ENCODE data around the gene CLN6.

The CLN6 gene

DNA sequence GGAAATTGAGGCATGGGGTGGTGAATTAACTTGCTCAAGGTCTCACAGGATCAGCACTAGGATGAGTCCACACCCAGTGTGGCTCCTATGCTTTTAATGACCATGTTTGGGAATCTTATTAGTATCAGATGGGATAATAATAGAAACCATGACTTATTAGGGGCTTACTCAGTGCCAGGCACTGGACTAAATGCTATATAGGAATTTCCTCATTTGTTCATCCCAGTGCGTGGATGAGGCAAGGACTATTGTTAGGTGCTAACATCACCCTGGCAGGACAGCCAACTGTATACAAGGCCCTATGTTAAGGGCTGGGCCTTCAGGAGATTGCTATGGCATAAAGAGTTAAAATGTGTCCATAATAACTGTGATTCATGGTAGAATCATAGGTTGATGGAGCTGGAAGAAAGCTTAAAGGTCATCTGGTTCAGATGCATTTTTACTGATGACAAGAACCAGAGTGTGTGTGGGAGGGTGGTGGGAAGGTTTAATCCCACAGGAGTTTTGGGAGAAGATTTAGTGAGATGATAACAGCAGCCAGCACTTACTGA lies 43.3 kb upstream of the CLN6 start:
- TF ChIP-seq, protein P1, sequence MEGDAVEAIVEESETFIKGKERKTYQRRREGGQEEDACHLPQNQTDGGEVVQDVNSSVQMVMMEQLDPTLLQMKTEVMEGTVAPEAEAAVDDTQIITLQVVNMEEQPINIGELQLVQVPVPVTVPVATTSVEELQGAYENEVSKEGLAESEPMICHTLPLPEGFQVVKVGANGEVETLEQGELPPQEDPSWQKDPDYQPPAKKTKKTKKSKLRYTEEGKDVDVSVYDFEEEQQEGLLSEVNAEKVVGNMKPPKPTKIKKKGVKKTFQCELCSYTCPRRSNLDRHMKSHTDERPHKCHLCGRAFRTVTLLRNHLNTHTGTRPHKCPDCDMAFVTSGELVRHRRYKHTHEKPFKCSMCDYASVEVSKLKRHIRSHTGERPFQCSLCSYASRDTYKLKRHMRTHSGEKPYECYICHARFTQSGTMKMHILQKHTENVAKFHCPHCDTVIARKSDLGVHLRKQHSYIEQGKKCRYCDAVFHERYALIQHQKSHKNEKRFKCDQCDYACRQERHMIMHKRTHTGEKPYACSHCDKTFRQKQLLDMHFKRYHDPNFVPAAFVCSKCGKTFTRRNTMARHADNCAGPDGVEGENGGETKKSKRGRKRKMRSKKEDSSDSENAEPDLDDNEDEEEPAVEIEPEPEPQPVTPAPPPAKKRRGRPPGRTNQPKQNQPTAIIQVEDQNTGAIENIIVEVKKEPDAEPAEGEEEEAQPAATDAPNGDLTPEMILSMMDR (IDR thresholded peaks at IDR 0.05), result no peak
- Histone ChIP-seq H3K9ac (no peak overlapping the region), H3K4me1 (no peaks in the 10 kb centered on the region), H3K4me2 (ENCODE audit: low read length) (no peak overlapping the region), H2AFZ (no peak overlapping the region), H3K4me3 (ENCODE audit: low read depth, low read length) (no peak overlapping the region), H3K27me3 (ENCODE audit: control insufficient read depth, insufficient read depth, low read length) (no peaks in the 10 kb centered on the region), H3K27ac (no peak overlapping the region), H3K36me3 (ENCODE audit: control insufficient read depth, insufficient read depth, low read length) (no peaks in the 10 kb centered on the region), H3K79me2 (no peaks in the 10 kb centered on the region), H3K9me3 (ENCODE audit: control insufficient read depth, low read length) (no peaks in the 10 kb centered on the region)

DNA sequence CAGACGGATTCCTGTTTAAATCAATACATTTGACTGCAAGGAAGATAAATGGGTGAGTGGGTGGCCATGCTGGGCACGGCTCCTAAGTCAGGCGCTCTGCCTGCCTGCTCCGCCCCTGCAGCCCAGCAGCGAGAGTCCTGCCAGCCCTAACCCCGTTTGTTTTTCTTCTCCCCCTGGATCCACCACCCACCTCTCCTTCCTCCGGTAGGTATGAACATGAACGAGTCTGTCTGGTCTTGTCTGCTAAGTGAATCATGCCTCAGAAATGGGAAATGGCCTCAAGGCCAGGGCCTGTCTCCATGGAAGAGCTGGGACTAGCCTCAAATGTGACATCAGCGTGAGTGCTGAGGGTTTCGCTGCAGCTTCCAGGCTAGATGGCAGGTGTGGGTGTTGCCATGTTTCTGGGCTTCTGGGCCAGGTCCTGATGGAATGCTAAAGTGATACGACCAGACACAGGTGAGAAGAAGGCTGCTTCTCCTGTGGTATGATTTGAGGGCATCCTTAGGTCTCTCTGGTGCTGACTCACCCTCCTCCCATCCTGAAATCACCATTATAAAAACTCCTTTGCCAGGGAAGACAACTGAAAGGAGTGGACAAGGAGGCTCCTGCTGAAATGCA lies 42.4 kb upstream of the CLN6 start:
- H3K36me3 ChIP-seq (ENCODE audit: control insufficient read depth, insufficient read depth, low read length), result no peaks in the 10 kb centered on the region
- TF ChIP-seq, protein P1 (IDR thresholded peaks at IDR 0.05), result no peak
- H3K4me3 ChIP-seq (ENCODE audit: low read depth, low read length), result no peak overlapping the region
- no peaks in the 10 kb centered on the region for H3K79me2 ChIP-seq
- H3K9ac ChIP-seq, result no peak overlapping the region
- H3K9me3 ChIP-seq (ENCODE audit: control insufficient read depth, low read length), result no peaks in the 10 kb centered on the region
- H2AFZ ChIP-seq, result peak overlapping the region; percentile 72
- no peak overlapping the region for H3K27ac ChIP-seq
- no peaks in the 10 kb centered on the region for H3K27me3 ChIP-seq (ENCODE audit: control insufficient read depth, insufficient read depth, low read length)
- no peaks in the 10 kb centered on the region for H3K4me1 ChIP-seq
- H3K4me2 ChIP-seq (ENCODE audit: low read length), result no peak overlapping the region

DNA sequence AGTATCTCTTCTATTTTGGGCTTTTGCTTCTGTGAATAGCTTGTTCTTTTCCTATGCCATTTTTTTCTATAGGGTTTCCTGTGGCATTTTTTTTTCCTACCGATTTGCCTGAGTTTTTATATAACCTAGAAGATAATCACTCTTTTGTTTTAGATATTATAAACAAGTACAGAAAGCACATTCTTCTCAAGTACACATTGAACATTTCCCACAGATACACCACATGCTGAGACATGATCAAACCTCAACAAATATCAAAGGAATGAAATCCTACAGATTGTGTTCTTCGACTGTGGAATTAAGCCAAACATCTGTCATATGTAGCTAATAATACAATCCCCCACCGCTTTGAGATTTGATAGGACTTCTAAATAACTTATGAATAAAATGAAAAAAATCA lies 38.9 kb upstream of the CLN6 start:
- H3K36me3 ChIP-seq (ENCODE audit: control insufficient read depth, insufficient read depth, low read length), result no peaks in the 10 kb centered on the region
- TF ChIP-seq, protein P1 (IDR thresholded peaks at IDR 0.05), result no peak
- no peak overlapping the region for H3K4me3 ChIP-seq (ENCODE audit: low read depth, low read length)
- H3K79me2 ChIP-seq, result no peaks in the 10 kb centered on the region
- no peaks in the 10 kb centered on the region for H3K9me3 ChIP-seq (ENCODE audit: control insufficient read depth, low read length)
- no peak overlapping the region for H3K9ac ChIP-seq
- no peak overlapping the region for H3K4me2 ChIP-seq (ENCODE audit: low read length)
- H3K27me3 ChIP-seq (ENCODE audit: control insufficient read depth, insufficient read depth, low read length), result no peaks in the 10 kb centered on the region
- H2AFZ ChIP-seq, result no peak overlapping the region
- H3K27ac ChIP-seq, result no peak overlapping the region
- H3K4me1 ChIP-seq, result no peaks in the 10 kb centered on the region

- Histone ChIP-seq H3K27ac (no peak overlapping the region), H3K9ac (no peak overlapping the region), H3K36me3 (ENCODE audit: control insufficient read depth, insufficient read depth, low read length) (no peaks in the 10 kb centered on the region), H3K4me3 (ENCODE audit: low read depth, low read length) (no peak overlapping the region), H3K4me1 (no peaks in the 10 kb centered on the region), H3K9me3 (ENCODE audit: control insufficient read depth, low read length) (no peaks in the 10 kb centered on the region), H3K4me2 (ENCODE audit: low read length) (no peak overlapping the region), H3K79me2 (no peaks in the 10 kb centered on the region), H2AFZ (no peak overlapping the region), H3K27me3 (ENCODE audit: control insufficient read depth, insufficient read depth, low read length) (no peaks in the 10 kb centered on the region)
- TF ChIP-seq, protein P1 (IDR thresholded peaks at IDR 0.05), result no peak
Observed at GRCh38 chr15:68265674-68266073, 36.1 kb upstream of the CLN6 start.

DNA sequence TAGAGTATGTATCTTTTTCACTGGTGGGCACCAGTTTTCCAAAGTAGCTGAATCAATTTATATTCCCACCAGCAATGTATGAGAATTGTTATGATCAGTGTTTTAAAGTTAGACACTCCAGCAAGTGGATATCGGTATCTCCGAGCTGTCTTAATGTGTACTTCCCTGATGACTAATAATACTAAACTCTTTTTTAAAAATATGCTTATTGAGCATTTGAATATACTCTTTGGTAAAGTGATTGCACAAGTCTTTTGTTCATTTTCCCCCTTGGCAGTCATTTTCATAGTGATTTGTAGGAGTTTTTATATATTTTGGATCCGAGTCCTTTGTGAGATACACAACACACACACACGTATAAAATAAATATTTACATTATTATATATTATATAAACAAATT lies 35.6 kb upstream of the CLN6 start:
- Histone ChIP-seq H3K79me2 (no peaks in the 10 kb centered on the region), H3K27me3 (ENCODE audit: control insufficient read depth, insufficient read depth, low read length) (no peaks in the 10 kb centered on the region), H3K4me3 (ENCODE audit: low read depth, low read length) (no peak overlapping the region), H3K4me2 (ENCODE audit: low read length) (no peak overlapping the region), H2AFZ (no peak overlapping the region), H3K9me3 (ENCODE audit: control insufficient read depth, low read length) (no peaks in the 10 kb centered on the region), H3K4me1 (no peaks in the 10 kb centered on the region), H3K27ac (no peak overlapping the region), H3K9ac (no peak overlapping the region), H3K36me3 (ENCODE audit: control insufficient read depth, insufficient read depth, low read length) (no peaks in the 10 kb centered on the region)
- TF ChIP-seq, protein P1 (IDR thresholded peaks at IDR 0.05), result no peak

Measured in parathyroid adenoma (tissue), 2 donors.